GM12875 (cell line): ENCODE results near the gene FGF11.
"Not testable (repeated sequence)": the region's sequence is repeated elsewhere in the genome, so short reads cannot be mapped to it uniquely, and the experiment has no call there.

ENCODE experiments used
- H3K4me3 ChIP-seq: one replicate; pipeline ENCODE4 v1.5.1; 2011; ENCODE audit warnings: low read depth, low read length, control low read depth
- TF ChIP-seq, protein P1 (sequence below): IDR thresholded peaks from 2 replicates; pipeline ENCODE4 v1.5.1; 2011; ENCODE audit warnings: low read depth, mild to moderate bottlenecking, control low read depth, inconsistent platforms, low read length, moderate library complexity, borderline replicate concordance; ENCODE audit not compliant: insufficient read depth

FGF11 gene

DNA sequence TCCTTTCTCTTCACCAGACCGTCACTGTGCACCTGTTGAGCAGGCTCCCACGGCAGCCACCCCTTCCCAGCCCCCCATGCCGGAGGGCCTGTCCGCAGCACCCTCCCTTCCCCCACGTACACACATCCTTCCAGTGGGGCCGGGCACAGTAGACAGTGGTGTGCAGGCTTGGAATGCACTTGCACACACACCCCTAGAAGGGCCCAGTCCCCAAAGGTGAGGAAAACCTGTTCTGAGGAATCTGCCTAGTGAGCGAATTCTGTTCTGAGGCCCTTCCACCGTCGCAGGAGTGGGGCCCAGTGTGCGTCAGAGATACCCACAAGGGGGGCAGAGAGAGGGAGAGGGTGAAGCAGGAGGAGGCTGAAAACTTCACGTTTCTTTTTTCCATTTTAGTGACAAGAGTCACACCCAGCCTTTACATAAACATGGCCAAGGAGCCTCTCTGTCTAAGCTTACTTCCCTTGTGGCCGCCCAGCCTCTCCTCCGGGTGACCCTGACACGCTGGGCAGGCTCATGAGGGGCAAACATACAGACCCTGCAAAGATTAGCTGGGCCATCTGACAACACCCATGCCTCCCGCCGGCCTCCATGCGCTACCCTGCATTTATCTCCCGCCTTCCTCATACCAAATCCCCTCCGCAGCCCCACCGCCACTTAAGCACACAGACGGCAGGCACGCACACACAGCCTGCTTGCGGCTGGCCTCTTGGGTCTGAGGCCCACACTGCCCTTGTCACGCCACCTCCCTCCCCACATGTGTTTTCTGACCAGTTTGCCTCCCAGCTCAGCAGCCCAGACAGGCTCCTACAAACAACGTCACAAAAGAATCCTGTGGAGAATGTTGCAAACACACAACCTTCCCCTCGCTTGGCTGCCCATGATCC lies 38.3 kb downstream of the FGF11 start:
- TF ChIP-seq, protein P1, sequence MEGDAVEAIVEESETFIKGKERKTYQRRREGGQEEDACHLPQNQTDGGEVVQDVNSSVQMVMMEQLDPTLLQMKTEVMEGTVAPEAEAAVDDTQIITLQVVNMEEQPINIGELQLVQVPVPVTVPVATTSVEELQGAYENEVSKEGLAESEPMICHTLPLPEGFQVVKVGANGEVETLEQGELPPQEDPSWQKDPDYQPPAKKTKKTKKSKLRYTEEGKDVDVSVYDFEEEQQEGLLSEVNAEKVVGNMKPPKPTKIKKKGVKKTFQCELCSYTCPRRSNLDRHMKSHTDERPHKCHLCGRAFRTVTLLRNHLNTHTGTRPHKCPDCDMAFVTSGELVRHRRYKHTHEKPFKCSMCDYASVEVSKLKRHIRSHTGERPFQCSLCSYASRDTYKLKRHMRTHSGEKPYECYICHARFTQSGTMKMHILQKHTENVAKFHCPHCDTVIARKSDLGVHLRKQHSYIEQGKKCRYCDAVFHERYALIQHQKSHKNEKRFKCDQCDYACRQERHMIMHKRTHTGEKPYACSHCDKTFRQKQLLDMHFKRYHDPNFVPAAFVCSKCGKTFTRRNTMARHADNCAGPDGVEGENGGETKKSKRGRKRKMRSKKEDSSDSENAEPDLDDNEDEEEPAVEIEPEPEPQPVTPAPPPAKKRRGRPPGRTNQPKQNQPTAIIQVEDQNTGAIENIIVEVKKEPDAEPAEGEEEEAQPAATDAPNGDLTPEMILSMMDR = no peak
- H3K4me3 ChIP-seq = no peak overlapping the region

DNA sequence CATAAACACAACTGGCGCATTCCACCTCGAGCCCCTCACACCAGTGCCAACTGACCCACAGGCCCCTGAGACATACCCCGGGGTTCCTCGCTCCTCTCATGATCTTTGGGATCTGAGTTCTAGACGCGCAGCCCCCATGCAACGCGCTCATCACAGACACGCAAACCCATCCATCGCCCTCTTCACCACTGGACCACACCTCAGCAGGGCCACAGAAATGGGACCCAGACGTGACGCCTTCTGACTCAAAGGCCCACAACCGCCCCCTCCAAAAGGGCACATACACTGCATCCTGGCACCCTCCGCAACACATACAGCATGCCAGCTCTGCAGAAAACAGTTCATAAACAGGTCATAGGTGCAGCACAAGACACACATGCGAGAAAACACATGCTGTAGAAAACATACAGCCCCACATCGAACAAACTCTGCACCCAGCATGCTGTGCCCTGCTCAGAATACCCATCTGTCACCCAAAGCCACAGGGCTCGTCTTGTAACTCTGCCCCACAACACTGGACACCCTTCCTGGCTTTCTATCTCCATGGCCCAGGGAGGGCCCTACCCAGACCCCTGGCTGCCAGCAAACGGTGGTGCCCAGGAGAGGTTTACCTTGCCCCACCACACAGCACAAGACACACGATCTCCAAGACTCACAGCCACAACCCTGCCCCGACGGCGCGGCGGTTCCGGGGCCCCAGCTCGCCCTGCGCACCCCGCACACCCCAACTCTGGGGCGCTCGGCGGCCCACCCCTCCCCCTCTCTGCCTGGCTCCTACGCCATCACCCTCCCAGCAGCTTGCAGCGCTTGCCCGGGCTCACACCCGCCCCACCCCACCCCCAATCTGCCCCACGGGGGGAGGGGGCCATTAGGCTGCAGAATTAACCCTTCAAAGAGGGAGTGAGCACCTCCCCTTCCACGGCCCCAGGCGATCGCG lies 39.2 kb downstream of the FGF11 start:
- TF ChIP-seq, protein P1 = no peak
- peak overlapping the region; percentile 80 for H3K4me3 ChIP-seq

DNA sequence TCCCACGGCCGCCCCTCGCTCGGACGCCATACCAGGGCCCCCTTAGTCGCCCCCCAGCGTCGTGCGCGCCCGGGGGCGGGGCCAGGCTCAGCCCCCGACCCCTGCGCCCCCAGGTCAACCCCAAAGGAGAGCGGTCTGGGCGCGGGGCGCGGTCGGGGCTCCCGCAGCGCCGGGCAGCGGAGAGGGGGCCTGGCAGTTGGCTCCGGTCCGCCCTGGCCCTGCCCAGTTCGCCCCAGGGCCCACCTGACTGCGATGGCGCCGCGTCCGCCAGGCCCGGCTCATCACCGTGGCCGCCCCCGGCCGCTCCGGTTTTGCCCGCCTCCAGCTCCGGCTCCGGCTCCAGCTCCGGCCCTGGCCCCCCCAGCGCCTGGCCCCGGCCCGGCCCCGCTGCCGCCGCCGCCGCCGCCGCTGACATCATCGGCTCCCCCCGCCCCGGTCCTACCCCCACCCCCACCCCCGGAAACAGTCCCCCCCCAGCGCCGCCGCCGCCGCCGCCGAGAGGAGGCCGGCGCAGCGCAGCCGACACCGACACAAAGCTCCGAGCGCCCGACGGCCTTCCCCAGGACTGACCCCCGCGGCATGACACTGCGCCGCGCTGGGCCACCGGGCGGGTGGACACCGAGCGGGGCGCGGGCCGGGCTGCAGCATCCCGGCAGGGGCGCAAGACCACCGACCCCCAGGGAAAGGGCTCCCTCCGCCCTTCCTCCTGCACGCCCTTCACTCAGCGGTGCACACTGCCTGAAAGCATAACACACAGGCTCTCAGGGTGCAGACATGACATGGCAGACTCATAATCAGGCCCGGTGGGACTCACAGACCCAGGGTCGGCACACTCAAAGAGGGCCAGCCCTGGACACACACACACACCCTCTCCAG lies 40.1 kb downstream of the FGF11 start, which contains the start of gene ZBTB4:
ZBTB4 (minus strand) TSS at position 419 of the 876 bp plus-strand sequence. CDS start 12,830 bp downstream, outside the sequence.
- peak within 1 kb of the TSS; percentile 80 for H3K4me3 ChIP-seq
- TF ChIP-seq, protein P1 = no peak

DNA sequence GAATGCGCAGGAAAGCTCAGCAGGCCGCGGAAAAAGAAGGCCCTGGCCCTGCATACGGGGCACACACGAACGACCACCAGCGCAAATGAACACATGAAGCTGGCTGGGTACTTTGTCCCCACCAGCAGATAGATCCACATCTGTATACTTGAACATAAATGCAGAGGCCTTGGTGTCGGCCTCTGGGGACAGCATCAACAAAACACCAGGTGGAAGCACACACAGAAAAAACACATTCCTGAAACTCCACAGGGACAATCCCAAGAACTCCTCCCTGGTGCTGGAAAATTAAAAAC lies 40.7 kb downstream of the FGF11 start:
- TF ChIP-seq, protein P1 = no peak
- H3K4me3 ChIP-seq = peak overlapping the region; percentile 80

DNA sequence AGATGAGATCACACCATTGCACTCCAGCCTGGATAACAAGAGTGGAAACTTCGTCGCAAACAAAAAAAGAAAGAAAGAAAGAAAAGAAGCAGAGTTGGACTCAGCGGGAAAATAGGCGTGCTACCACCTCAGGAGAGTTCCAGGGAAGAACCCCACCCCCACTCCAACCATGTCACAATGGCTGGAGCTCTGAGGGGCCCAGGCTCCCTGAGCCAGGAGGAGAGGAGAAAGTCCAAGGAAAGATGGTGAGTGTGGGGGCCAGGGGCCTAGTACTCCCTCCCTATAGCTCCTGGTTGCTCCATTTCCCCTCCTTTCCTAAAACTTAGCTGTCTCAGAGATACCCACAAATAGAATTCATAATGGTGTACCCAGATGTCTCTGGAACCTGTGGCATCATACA lies 42.0 kb downstream of the FGF11 start, which contains the start of gene SLC35G6:
SLC35G6 (plus strand) TSS at position 172 of the 400 bp plus-strand sequence; CDS start at position 243, 71 bp downstream.
- H3K4me3 ChIP-seq = not testable (repeated sequence)

DNA sequence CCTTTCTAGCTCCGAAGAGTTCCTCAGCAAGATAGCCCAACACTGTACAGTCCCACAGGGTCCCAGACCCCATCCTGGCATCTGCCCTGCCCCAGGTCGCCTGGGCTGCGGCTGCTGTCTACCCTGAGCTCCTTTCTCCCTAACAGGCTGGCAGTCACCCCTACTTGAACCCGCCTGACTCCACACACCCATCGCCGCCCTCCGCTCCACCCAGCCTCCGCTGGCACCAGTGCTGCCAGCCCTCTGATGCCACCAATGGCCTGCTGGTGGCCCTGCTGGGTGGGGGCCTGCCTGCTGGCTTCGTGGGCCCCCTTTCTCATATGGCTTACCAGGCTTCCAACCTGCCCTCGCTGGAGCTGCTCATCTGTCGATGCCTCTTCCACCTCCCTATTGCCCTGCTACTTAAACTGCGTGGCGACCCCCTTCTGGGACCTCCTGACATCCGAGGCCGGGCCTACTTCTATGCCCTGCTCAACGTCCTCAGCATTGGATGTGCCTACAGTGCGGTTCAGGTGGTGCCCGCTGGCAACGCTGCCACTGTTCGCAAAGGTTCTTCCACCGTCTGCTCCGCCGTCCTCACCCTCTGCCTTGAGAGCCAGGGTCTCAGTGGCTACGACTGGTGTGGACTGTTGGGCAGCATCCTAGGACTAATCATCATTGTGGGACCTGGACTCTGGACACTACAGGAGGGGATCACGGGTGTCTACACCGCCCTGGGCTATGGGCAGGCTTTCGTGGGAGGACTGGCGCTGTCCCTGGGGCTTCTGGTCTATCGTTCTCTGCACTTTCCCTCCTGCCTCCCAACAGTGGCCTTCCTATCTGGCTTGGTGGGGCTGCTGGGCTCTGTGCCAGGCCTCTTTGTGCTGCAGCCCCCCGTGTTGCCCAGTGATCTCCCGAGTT lies 42.8 kb downstream of the FGF11 start:
- H3K4me3 ChIP-seq = not testable (repeated sequence)

DNA sequence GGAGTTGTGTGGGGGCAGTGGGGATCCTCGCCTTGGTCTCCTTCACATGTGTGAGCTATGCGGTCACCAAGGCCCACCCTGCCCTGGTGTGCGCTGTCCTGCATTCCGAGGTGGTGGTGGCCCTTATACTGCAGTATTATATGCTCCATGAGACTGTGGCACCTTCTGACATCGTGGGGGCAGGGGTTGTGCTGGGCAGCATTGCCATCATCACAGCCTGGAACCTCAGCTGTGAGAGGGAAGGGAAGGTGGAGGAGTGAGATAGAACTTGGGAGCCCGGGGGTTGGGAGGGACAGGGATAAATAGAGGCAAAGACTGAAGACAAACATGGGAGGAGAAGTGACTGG lies 43.4 kb downstream of the FGF11 start:
- H3K4me3 ChIP-seq = peak overlapping the region; percentile 74
